ENCODE data around the gene PPBP.

DNA sequence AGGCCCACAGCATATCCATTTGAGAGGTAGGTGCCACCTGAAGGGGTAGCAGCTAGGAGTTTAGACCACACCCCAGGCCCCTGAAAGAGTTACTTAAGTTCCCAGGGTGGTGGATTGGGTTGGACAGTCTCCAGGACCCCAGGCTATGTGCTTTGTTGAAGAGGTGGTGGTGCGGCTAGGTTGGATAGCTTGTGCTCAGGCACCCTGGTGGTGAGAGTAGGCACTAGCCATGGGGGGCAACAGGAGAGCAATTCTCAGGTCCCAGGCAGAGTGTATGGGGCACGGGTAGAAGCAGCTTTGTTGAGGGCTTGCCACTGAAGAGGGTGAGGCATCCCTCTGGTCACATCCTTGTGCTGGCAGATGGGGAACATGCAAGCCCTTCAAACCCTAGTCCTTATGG is 11.8 kb downstream of the PPBP start:
- TF ChIP-seq, protein P1, sequence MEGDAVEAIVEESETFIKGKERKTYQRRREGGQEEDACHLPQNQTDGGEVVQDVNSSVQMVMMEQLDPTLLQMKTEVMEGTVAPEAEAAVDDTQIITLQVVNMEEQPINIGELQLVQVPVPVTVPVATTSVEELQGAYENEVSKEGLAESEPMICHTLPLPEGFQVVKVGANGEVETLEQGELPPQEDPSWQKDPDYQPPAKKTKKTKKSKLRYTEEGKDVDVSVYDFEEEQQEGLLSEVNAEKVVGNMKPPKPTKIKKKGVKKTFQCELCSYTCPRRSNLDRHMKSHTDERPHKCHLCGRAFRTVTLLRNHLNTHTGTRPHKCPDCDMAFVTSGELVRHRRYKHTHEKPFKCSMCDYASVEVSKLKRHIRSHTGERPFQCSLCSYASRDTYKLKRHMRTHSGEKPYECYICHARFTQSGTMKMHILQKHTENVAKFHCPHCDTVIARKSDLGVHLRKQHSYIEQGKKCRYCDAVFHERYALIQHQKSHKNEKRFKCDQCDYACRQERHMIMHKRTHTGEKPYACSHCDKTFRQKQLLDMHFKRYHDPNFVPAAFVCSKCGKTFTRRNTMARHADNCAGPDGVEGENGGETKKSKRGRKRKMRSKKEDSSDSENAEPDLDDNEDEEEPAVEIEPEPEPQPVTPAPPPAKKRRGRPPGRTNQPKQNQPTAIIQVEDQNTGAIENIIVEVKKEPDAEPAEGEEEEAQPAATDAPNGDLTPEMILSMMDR (IDR thresholded peaks at IDR 0.05; ENCODE audit: low read depth, low read length, missing input control): no peak
- TF ChIP-seq YY1 (IDR thresholded peaks at IDR 0.05): no peak
- TF ChIP-seq, protein P2, sequence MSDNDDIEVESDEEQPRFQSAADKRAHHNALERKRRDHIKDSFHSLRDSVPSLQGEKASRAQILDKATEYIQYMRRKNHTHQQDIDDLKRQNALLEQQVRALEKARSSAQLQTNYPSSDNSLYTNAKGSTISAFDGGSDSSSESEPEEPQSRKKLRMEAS (IDR thresholded peaks at IDR 0.05): no peak
- TF ChIP-seq RAD21 (IDR thresholded peaks at IDR 0.05): no peak
- no peak for TF ChIP-seq GABPA (IDR thresholded peaks at IDR 0.05 in 1 of 2, conservative IDR thresholded peaks at IDR 0.05 in 1 of 2)
- TF ChIP-seq, protein P3, sequence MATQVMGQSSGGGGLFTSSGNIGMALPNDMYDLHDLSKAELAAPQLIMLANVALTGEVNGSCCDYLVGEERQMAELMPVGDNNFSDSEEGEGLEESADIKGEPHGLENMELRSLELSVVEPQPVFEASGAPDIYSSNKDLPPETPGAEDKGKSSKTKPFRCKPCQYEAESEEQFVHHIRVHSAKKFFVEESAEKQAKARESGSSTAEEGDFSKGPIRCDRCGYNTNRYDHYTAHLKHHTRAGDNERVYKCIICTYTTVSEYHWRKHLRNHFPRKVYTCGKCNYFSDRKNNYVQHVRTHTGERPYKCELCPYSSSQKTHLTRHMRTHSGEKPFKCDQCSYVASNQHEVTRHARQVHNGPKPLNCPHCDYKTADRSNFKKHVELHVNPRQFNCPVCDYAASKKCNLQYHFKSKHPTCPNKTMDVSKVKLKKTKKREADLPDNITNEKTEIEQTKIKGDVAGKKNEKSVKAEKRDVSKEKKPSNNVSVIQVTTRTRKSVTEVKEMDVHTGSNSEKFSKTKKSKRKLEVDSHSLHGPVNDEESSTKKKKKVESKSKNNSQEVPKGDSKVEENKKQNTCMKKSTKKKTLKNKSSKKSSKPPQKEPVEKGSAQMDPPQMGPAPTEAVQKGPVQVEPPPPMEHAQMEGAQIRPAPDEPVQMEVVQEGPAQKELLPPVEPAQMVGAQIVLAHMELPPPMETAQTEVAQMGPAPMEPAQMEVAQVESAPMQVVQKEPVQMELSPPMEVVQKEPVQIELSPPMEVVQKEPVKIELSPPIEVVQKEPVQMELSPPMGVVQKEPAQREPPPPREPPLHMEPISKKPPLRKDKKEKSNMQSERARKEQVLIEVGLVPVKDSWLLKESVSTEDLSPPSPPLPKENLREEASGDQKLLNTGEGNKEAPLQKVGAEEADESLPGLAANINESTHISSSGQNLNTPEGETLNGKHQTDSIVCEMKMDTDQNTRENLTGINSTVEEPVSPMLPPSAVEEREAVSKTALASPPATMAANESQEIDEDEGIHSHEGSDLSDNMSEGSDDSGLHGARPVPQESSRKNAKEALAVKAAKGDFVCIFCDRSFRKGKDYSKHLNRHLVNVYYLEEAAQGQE (IDR thresholded peaks at IDR 0.05): no peak
- no peak for TF ChIP-seq EGR1 (IDR thresholded peaks at IDR 0.05; ENCODE audit: low read depth in 2 of 2)
- no peak for TF ChIP-seq JUND (IDR thresholded peaks at IDR 0.05)
- no peak for TF ChIP-seq HNF4A (conservative IDR thresholded peaks at IDR 0.05)
- TF ChIP-seq, protein P4, sequence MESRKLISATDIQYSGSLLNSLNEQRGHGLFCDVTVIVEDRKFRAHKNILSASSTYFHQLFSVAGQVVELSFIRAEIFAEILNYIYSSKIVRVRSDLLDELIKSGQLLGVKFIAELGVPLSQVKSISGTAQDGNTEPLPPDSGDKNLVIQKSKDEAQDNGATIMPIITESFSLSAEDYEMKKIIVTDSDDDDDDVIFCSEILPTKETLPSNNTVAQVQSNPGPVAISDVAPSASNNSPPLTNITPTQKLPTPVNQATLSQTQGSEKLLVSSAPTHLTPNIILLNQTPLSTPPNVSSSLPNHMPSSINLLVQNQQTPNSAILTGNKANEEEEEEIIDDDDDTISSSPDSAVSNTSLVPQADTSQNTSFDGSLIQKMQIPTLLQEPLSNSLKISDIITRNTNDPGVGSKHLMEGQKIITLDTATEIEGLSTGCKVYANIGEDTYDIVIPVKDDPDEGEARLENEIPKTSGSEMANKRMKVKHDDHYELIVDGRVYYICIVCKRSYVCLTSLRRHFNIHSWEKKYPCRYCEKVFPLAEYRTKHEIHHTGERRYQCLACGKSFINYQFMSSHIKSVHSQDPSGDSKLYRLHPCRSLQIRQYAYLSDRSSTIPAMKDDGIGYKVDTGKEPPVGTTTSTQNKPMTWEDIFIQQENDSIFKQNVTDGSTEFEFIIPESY (IDR thresholded peaks at IDR 0.05): no peak
- no peak for TF ChIP-seq FOXA1 (IDR thresholded peaks at IDR 0.05)
- TF ChIP-seq, protein P5, sequence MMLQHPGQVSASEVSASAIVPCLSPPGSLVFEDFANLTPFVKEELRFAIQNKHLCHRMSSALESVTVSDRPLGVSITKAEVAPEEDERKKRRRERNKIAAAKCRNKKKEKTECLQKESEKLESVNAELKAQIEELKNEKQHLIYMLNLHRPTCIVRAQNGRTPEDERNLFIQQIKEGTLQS (IDR thresholded peaks at IDR 0.05): no peak
